Thyroid gland (tissue), 4 donors: ENCODE measurements around the gene HRK.

ENCODE experiments used
- CTCF ChIP-seq, 6 experiments: fragments of 200-600 bp in 3 of 6; fragments of 450-650 bp in 3 of 6; sonication (generic) in 3 of 6; IDR thresholded peaks; one replicate each; pipeline ENCODE4 v1.5.1; 2016 to 2019; ENCODE audit warnings: antibody characterized with exemption in 6 of 6, mild to moderate bottlenecking in 2 of 6, inconsistent platforms in 1 of 6, moderate library complexity in 1 of 6
- POLR2A ChIP-seq, 2 donors: fragments of 450-650 bp; IDR thresholded peaks; one replicate each; pipeline ENCODE4 v1.6.1; 2017; ENCODE audit warnings: antibody characterized with exemption in 2 of 2, mild to moderate bottlenecking in 2 of 2, moderate library complexity in 1 of 2

GRCh38 chr12:116929885-116930284 is 48.6 kb upstream of the HRK start:
- TF ChIP-seq CTCF (IDR thresholded peaks at IDR 0.05) (no peak), POLR2A (IDR thresholded peaks at IDR 0.05) (no peak)
